RWPE2 (cell line): ENCODE data around the gene MCF2L.

Experiments
- ATAC-seq: fragments of 200-7000 bp; cut with Tn5 transposase; 3 replicates; pipeline ENCODE4 v1.9.1; 2021; ENCODE audit warnings: low read depth
- DNase-seq: peaks from one replicate; pipeline ENCODE4 v3.0.0-alpha.2; 2020; ENCODE audit warnings: low spot score
- H3K27ac ChIP-seq: fragments of 450-650 bp; 2 replicates; pipeline ENCODE4 v1.5.1; 2017; ENCODE audit warnings: mild to moderate bottlenecking; ENCODE audit not compliant: poor library complexity, severe bottlenecking
- H3K27me3 ChIP-seq: fragments of 250-450 bp; sonication (Bioruptor Pico); 2 replicates; pipeline ENCODE4 v1.5.1; 2021; ENCODE audit warnings: mild to moderate bottlenecking, moderate library complexity; ENCODE audit not compliant: insufficient read depth, poor library complexity, severe bottlenecking
- H3K36me3 ChIP-seq: fragments of 250-450 bp; sonication (Bioruptor Pico); 2 replicates; pipeline ENCODE4 v1.5.1; 2020; ENCODE audit warnings: low read depth, mild to moderate bottlenecking, moderate library complexity
- H3K4me1 ChIP-seq: fragments of 250-450 bp; sonication (Bioruptor Pico); 2 replicates; pipeline ENCODE4 v1.5.1; 2021; ENCODE audit warnings: mild to moderate bottlenecking, moderate library complexity; ENCODE audit not compliant: insufficient read depth, poor library complexity, severe bottlenecking
- H3K4me3 ChIP-seq: fragments of 250-450 bp; sonication (Bioruptor Pico); 2 replicates; pipeline ENCODE4 v1.5.1; 2021; ENCODE audit warnings: mild to moderate bottlenecking, moderate library complexity; ENCODE audit not compliant: severe bottlenecking
- H3K9me3 ChIP-seq: fragments of 250-450 bp; sonication (Bioruptor Pico); 2 replicates; pipeline ENCODE4 v1.5.1; 2021; ENCODE audit warnings: mild to moderate bottlenecking, moderate library complexity; ENCODE audit not compliant: severe bottlenecking
- TF ChIP-seq, protein P1 (sequence below): fragments of 450-650 bp; IDR thresholded peaks from one replicate; pipeline ENCODE4 v1.5.1; 2017; ENCODE audit warnings: mild to moderate bottlenecking, moderate library complexity; ENCODE audit not compliant: poor library complexity, severe bottlenecking

MCF2L gene

DNA sequence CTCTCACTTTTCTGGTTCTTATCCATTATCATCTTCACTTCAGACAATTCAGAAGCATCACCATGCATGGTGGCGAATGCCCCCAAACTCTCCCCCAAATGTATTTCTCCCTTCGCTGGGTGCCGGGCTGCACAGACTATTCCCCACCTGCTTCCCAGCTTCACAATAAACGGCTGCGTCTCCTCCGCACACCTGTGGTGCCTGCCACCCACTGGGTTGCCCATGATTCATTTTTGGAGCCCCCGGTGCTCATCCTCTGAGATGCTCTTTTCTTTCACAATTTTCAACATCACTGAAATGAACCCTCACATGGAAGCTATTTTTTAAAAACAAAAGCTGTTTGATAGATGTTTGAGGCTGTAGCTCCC is 150.8 kb downstream of the MCF2L start:
- Histone ChIP-seq H3K36me3 (no peaks in the 10 kb centered on the region), H3K27ac (no peak overlapping the region), H3K9me3 (no peaks in the 10 kb centered on the region), H3K4me1 (no peaks in the 10 kb centered on the region), H3K4me3 (no peak overlapping the region), H3K27me3 (no peaks in the 10 kb centered on the region)
- DNase-seq (no peak), ATAC-seq (no peak)
- TF ChIP-seq, protein P1, sequence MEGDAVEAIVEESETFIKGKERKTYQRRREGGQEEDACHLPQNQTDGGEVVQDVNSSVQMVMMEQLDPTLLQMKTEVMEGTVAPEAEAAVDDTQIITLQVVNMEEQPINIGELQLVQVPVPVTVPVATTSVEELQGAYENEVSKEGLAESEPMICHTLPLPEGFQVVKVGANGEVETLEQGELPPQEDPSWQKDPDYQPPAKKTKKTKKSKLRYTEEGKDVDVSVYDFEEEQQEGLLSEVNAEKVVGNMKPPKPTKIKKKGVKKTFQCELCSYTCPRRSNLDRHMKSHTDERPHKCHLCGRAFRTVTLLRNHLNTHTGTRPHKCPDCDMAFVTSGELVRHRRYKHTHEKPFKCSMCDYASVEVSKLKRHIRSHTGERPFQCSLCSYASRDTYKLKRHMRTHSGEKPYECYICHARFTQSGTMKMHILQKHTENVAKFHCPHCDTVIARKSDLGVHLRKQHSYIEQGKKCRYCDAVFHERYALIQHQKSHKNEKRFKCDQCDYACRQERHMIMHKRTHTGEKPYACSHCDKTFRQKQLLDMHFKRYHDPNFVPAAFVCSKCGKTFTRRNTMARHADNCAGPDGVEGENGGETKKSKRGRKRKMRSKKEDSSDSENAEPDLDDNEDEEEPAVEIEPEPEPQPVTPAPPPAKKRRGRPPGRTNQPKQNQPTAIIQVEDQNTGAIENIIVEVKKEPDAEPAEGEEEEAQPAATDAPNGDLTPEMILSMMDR = no peak

DNA sequence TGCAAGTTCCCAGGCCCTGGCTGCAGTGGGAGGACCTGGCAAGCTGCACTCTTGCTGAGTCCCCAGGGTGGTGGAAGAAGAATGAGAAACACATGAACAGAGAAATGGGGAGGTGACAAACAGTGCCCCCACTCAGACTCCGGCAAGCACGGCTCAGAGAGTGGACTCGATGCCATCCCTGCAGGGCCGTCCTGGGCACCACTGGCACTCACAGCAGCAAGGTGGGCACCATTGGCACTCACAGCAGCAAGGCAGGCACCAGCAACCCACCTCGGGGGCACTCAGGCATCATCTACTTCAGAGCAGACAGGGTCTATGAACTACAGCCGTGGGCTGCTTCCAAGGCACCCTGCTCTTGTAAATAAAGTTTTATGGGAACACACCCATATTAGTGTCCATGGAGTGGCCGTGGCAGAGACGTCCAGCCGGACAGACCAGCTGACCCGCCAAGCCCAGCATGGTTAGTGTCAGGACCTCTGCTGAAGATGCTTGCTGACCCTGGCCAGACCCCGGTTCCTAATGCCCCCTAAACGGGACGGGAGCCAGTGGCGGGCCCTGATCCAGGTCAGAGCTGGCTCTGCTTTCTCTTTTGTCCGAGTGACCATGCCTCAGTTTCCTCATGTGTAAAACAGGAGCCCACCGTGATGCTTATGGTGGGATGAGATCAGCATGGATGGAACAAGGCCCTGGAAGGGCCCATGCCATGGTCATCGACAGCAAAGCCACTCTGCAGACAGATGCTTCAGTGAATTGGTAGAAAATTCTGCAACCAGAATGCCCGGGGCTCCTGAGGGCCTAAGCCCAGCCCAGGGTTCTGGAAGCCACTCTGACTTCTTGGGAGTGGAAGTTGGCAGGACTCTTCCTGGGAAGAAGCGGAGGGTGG is 151.5 kb downstream of the MCF2L start:
- no peak overlapping the region for H3K27ac ChIP-seq

DNA sequence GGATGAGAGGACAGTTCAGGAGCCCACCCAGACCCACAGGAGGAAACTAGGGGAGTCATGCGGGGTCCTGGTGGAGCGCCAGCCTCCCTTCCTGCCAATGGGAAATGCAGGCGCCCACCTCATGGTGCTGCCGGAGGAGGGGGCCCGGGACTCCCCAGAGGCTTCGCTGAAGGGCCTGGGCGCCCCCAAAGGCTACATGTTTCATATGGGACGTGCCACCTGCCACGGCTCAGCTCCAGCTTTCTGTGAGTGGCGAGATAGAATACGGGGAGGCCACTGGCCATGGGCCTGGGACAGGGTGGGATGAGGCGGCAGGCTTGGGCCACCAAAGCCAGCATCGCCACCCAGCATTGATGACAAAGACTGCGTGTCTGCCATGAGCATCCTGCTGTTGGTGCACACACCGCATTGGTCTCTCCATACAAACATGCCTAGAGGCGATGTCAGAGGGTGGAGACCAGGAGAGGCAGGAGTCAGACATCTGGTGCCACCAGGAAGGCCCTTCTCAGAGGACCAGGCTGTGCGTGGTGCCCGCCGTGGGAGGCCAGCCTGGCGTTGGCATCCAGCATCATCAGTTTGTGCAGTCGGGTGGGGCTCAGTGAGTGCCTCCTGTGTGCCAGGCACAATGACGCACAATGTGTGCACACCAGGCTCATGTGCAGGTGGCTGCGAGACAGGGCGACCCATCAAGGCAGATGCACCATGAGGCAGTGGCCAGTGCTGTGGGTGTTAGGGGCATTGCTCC is 152.3 kb downstream of the MCF2L start:
- TF ChIP-seq, protein P1 = no peak

More for the DNA sequence above, 151.5 kb downstream of the MCF2L start:
- H3K4me3 ChIP-seq = no peak overlapping the region
- no peaks in the 10 kb centered on the region for H3K36me3 ChIP-seq
- H3K4me1 ChIP-seq = no peaks in the 10 kb centered on the region
- no peaks in the 10 kb centered on the region for H3K9me3 ChIP-seq
- DNase-seq (no peak), ATAC-seq (no peak)
- H3K27me3 ChIP-seq = no peaks in the 10 kb centered on the region
- TF ChIP-seq, protein P1 = no peak

DNA sequence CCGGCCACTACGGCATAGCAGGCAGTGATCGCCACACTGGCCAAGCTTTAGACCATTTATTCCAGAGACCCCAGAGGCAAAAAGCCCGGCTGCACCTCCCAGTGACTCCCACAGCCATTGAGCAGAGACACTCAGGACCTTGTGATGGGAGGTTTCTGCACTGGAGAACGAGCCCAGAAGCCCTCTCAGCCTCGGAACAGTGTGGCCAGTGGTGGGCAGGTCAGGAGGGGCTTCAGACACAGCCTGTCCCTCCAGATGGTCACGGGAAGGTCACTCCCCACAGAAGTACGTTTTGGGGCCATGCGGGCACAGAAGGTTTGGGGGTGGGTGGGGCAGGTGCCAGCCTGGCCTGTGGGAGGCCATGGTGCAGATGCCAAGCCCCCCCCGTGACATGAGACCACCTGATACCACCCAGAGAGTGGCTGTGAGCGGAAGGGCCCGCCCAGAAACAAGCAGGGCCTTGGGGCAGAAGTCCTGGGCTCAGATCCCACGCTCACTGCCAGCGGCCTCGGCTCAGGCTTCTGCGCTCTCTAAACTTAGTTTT is 153.0 kb downstream of the MCF2L start:
- H3K27me3 ChIP-seq = no peaks in the 10 kb centered on the region
- no peak for ATAC-seq
- H3K27ac ChIP-seq = no peak overlapping the region
- H3K9me3 ChIP-seq = no peaks in the 10 kb centered on the region
- no peak for DNase-seq
- H3K4me1 ChIP-seq = no peaks in the 10 kb centered on the region
- TF ChIP-seq, protein P1 = no peak
- H3K36me3 ChIP-seq = no peaks in the 10 kb centered on the region
- H3K4me3 ChIP-seq = no peak overlapping the region

More for the DNA sequence above, 152.3 kb downstream of the MCF2L start:
- ATAC-seq (no peak), DNase-seq (no peak)
- Histone ChIP-seq H3K36me3 (no peaks in the 10 kb centered on the region), H3K4me1 (no peaks in the 10 kb centered on the region), H3K9me3 (no peaks in the 10 kb centered on the region), H3K27me3 (no peaks in the 10 kb centered on the region), H3K27ac (no peak overlapping the region), H3K4me3 (no peak overlapping the region)
